ENCODE results near the gene MACROH2A2.
"Not testable (repeated sequence)": the region's sequence is repeated elsewhere in the genome, so short reads cannot be mapped to it uniquely, and the experiment has no call there.

MACROH2A2 gene

DNA sequence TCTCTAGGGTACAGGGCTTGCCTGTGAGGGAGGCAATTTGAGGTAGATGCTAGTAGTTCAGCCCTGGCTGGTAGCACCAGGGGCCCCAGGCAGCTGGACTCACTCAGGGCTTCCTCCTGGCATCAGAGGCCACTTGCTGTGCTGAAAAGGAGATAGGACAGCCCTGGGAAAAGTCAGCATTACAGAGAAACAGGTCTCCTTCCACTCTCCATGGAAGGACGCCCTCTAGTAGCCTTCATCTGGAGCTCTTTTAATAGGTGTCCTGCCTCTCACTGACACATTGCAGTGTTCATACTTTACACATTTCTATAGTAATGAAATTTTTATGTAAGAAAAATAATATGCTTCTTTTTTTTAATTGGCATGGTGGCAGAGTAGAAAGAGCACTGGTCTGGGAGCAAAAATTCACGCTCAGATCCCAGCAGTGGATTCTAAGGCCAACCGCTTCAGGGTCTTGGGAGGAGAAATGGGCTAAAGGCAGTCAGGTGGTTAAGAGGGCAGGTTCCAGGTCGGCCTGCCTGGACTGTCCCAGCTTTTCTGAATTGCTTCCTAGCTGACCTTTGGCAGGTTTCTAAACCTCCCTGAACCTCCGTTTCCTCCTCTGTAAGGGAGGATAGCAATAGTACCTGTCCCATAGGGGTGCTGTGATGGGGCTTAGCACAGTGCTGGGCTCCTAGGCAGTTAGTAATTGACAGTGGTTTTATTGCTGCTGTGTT is 44.2 kb downstream of the MACROH2A2 start:
- H3K36me3 ChIP-seq (ENCODE audit: control insufficient read depth in 2 of 2, insufficient read depth in 2 of 2, low read length in 2 of 2), result peaks cover 5 to 9% of the 10 kb centered on the region in 2 donors
- H3K9ac ChIP-seq (ENCODE audit: low read depth in 1 of 2, low read length in 2 of 2), result no peak overlapping the region
- H3K9me3 ChIP-seq (ENCODE audit: control insufficient read depth in 2 of 2, low read length in 2 of 2), result no peaks in the 10 kb centered on the region
- no peak overlapping the region for H3K4me3 ChIP-seq (ENCODE audit: low read length in 2 of 2)
- no peak overlapping the region for H3K27ac ChIP-seq (ENCODE audit: low read depth in 2 of 2, low read length in 2 of 2)
- no peaks in the 10 kb centered on the region for H3K27me3 ChIP-seq (ENCODE audit: control insufficient read depth in 2 of 2, insufficient read depth in 2 of 2, low read length in 2 of 2)
- no peaks in the 10 kb centered on the region for H3K4me1 ChIP-seq (ENCODE audit: control insufficient read depth in 2 of 2, insufficient read depth in 2 of 2, low read length in 2 of 2)

DNA sequence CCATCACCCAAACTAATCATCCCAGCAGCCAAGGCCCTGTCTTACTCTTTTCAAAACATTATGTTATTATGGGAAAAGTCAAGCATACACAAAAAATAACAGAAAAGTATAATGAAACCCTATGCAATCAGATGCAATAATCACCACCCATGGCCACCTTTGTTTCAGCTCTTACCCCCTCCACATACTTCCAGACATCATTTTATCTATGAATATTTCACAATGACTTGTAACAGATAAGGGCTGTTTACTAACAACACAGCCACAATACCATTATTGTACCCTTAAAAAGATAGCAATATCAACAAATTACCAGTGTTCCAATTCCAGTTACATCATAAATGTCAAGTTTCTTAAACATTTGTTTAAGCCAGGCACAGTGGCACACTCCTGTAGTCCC is 44.8 kb downstream of the MACROH2A2 start:
- H3K4me3 ChIP-seq (ENCODE audit: low read length in 2 of 2), result no peak overlapping the region
- H3K36me3 ChIP-seq (ENCODE audit: control insufficient read depth in 2 of 2, insufficient read depth in 2 of 2, low read length in 2 of 2), result peaks cover 5 to 9% of the 10 kb centered on the region in 2 donors
- no peak overlapping the region for H3K27ac ChIP-seq (ENCODE audit: low read depth in 2 of 2, low read length in 2 of 2)
- no peaks in the 10 kb centered on the region for H3K27me3 ChIP-seq (ENCODE audit: control insufficient read depth in 2 of 2, insufficient read depth in 2 of 2, low read length in 2 of 2)
- no peaks in the 10 kb centered on the region for H3K4me1 ChIP-seq (ENCODE audit: control insufficient read depth in 2 of 2, insufficient read depth in 2 of 2, low read length in 2 of 2)
- no peak overlapping the region for H3K9ac ChIP-seq (ENCODE audit: low read depth in 1 of 2, low read length in 2 of 2)
- H3K9me3 ChIP-seq (ENCODE audit: control insufficient read depth in 2 of 2, low read length in 2 of 2), result no peaks in the 10 kb centered on the region

DNA sequence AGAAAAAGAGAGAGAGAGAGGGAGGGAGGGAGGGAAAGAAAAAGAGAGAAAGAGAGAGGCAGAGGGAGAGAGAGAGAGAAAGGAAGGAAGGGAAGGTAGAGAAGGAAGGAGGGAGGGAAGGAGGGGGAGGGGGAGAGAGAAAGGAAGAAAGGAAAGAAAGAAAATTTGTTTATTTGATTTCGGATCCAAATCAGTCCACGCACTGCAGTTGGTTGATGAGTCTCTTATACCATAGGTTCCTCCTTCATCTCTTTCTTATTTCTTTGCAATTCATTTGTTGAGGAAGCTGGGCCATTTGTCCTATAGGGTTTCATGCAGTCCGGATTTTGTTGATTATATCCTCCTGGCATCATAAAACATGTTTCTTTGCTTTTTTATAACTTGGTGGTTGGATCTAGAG is 45.6 kb downstream of the MACROH2A2 start:
- H3K27me3 ChIP-seq (ENCODE audit: control insufficient read depth in 2 of 2, insufficient read depth in 2 of 2, low read length in 2 of 2), result no peaks in the 10 kb centered on the region
- H3K27ac ChIP-seq (ENCODE audit: low read depth in 2 of 2, low read length in 2 of 2), result no peak overlapping the region
- no peak overlapping the region for H3K4me3 ChIP-seq (ENCODE audit: low read length in 2 of 2)
- H3K9me3 ChIP-seq (ENCODE audit: control insufficient read depth in 2 of 2, low read length in 2 of 2), result no peaks in the 10 kb centered on the region
- H3K9ac ChIP-seq (ENCODE audit: low read depth in 1 of 2, low read length in 2 of 2), result no peak overlapping the region
- H3K4me1 ChIP-seq (ENCODE audit: control insufficient read depth in 2 of 2, insufficient read depth in 2 of 2, low read length in 2 of 2), result no peaks in the 10 kb centered on the region
- H3K36me3 ChIP-seq (ENCODE audit: control insufficient read depth in 2 of 2, insufficient read depth in 2 of 2, low read length in 2 of 2), result peaks cover 5 to 9% of the 10 kb centered on the region in 2 donors

DNA sequence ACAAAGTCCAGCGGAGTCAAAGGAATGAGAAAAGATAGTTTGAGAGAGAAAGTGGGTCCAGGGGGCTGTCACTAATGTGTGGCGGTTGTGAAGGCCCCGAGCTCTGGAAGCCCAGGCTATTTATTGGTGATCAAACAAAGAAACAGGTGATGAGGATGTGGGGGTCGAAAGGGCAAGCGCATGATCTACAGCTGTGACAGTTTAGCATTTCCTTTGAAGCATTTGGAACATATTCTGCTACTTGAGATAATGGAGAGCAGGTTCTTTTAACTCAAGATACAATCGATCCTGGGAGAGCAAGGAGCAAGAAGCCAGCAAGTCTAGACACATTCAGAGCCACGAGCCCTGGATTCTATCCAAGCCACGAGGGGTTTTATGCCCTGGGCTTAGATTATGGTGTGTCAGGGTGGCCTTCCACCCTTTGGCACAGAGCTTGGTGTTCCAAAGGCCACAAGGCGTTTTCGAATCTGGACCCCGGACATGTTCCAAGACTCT is 48.5 kb downstream of the MACROH2A2 start:
- not testable (repeated sequence) for H3K4me3 ChIP-seq (ENCODE audit: low read length in 2 of 2); H3K4me1 ChIP-seq (ENCODE audit: control insufficient read depth in 2 of 2, insufficient read depth in 2 of 2, low read length in 2 of 2); H3K27me3 ChIP-seq (ENCODE audit: control insufficient read depth in 2 of 2, insufficient read depth in 2 of 2, low read length in 2 of 2); H3K27ac ChIP-seq (ENCODE audit: low read depth in 2 of 2, low read length in 2 of 2); H3K9ac ChIP-seq (ENCODE audit: low read depth in 1 of 2, low read length in 2 of 2); H3K9me3 ChIP-seq (ENCODE audit: control insufficient read depth in 2 of 2, low read length in 2 of 2); H3K36me3 ChIP-seq (ENCODE audit: control insufficient read depth in 2 of 2, insufficient read depth in 2 of 2, low read length in 2 of 2)

DNA sequence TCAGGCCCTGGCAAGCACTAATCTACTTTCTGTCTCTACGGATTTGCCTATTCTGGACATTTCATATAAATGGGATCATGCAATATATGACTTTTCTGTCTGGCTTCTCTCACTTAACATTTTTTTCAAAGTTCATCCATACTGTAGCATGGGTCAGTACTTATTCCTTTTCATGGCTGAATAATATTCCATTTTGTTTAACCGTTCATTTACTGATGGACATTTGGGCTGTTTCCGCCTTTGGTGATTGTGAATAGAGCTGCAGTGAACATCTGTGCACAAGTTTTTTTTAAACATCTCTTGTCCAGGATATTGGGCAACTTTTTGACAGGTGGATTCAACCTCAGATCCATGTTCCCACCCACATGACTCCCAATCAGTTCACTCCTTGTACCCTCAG is 49.0 kb downstream of the MACROH2A2 start:
- Histone ChIP-seq H3K9ac (ENCODE audit: low read depth in 1 of 2, low read length in 2 of 2) (no peak overlapping the region), H3K27me3 (ENCODE audit: control insufficient read depth in 2 of 2, insufficient read depth in 2 of 2, low read length in 2 of 2) (no peaks in the 10 kb centered on the region), H3K4me1 (ENCODE audit: control insufficient read depth in 2 of 2, insufficient read depth in 2 of 2, low read length in 2 of 2) (no peaks in the 10 kb centered on the region), H3K9me3 (ENCODE audit: control insufficient read depth in 2 of 2, low read length in 2 of 2) (no peaks in the 10 kb centered on the region), H3K4me3 (ENCODE audit: low read length in 2 of 2) (no peak overlapping the region), H3K36me3 (ENCODE audit: control insufficient read depth in 2 of 2, insufficient read depth in 2 of 2, low read length in 2 of 2) (peaks cover 3 to 7% of the 10 kb centered on the region in 2 donors), H3K27ac (ENCODE audit: low read depth in 2 of 2, low read length in 2 of 2) (no peak overlapping the region)

DNA sequence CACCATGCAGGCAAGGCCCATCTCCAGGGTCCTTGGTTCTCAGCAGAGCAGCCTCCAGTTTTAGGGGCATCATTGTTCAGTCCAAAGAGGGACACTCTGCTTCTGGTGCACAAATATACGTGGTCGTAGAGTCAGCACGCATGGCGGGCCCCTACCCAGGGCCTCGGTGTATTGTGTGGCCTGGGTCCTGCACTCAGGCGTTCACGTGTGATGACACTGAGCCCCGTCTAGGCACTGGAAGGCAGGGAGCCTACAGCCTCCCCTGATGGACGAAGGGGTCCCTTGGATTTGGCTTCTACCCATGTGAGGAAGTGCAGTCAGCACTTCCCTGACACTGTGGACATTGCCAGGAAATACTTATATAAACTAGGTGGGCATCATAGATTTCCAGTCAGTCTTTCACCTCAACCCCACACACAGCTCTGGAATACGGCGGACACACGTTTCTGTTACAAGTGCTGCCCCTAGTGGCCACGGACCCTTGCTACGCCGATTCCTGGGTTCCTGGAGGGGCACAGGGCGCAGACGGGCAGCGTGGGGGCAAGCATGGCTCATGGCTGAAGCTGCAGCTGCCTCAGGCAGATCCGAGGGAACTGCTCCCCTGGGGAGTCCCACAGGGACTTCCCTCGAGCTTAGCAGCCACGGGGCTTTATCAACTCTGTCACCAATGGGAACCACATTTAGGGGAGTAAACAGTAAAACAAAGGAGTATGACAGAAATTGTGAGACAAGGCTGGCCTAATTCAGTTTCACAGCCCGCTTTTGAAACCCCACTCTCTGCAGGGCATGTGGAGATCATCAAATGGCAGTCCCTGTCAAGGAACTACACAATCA is 54.5 kb downstream of the MACROH2A2 start:
- Histone ChIP-seq H3K9ac (ENCODE audit: low read depth in 1 of 2, low read length in 2 of 2) (no peak overlapping the region), H3K27ac (ENCODE audit: low read depth in 2 of 2, low read length in 2 of 2) (no peak overlapping the region), H3K9me3 (ENCODE audit: control insufficient read depth in 2 of 2, low read length in 2 of 2) (no peaks in the 10 kb centered on the region), H3K4me3 (ENCODE audit: low read length in 2 of 2) (no peak overlapping the region), H3K27me3 (ENCODE audit: control insufficient read depth in 2 of 2, insufficient read depth in 2 of 2, low read length in 2 of 2) (no peaks in the 10 kb centered on the region), H3K36me3 (ENCODE audit: control insufficient read depth in 2 of 2, insufficient read depth in 2 of 2, low read length in 2 of 2) (peaks cover 10 to 14% of the 10 kb centered on the region in 2 donors), H3K4me1 (ENCODE audit: control insufficient read depth in 2 of 2, insufficient read depth in 2 of 2, low read length in 2 of 2) (no peaks in the 10 kb centered on the region)

DNA sequence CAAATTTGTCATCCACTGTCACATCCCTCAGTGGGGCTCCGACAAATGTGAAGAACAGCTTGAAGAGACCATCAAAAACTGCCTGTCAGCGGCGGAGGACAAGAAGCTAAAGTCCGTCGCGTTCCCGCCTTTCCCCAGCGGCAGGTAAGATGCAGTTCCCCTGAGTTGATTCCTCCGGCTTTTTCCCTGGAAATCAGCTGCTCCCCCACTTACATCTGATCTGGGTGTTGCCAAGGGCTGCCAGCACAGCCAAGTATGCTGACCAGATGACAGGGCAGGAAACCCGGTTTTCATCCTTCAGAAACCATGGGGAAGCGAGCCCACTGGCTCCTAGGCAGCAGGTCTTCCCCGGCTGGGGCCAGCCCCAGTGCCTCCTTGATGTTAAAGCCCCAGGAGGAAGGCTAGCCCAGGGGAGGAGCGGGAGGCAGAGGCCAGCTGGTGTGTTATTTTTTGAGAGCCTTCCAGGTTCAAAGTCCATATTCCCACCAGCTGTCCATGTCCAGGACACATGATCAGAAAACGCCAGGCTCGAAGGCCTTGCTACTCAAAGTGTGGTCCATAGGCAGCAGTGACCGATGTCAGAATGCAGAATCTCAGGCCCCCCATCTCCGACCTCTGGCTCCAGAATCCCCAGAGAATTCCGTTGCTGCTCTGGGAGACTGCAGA is 56.6 kb downstream of the MACROH2A2 start:
- Histone ChIP-seq H3K4me1 (ENCODE audit: control insufficient read depth in 2 of 2, insufficient read depth in 2 of 2, low read length in 2 of 2) (no peaks in the 10 kb centered on the region), H3K27me3 (ENCODE audit: control insufficient read depth in 2 of 2, insufficient read depth in 2 of 2, low read length in 2 of 2) (no peaks in the 10 kb centered on the region), H3K4me3 (ENCODE audit: low read length in 2 of 2) (no peak overlapping the region), H3K9me3 (ENCODE audit: control insufficient read depth in 2 of 2, low read length in 2 of 2) (no peaks in the 10 kb centered on the region), H3K9ac (ENCODE audit: low read depth in 1 of 2, low read length in 2 of 2) (no peak overlapping the region), H3K27ac (ENCODE audit: low read depth in 2 of 2, low read length in 2 of 2) (no peak overlapping the region), H3K36me3 (ENCODE audit: control insufficient read depth in 2 of 2, insufficient read depth in 2 of 2, low read length in 2 of 2) (peaks cover 21 to 29% of the 10 kb centered on the region in 2 donors)

DNA sequence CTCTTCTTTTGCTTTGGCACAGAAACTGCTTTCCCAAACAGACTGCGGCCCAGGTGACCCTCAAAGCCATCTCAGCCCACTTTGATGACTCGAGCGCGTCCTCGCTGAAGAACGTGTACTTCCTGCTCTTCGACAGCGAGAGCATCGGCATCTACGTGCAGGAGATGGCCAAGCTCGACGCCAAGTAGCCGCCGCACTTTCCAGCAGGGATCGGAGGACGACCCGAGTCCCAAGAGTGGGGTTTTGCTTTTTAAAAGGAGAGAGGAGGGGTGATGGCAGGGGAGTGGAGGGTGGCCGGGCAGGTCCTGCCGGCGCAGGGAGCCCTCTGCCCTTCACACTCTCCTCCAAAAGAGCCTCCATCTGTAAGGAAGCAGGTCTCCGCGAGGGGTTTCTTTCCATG is 58.9 kb downstream of the MACROH2A2 start:
- Histone ChIP-seq H3K9me3 (ENCODE audit: control insufficient read depth in 2 of 2, low read length in 2 of 2) (no peaks in the 10 kb centered on the region), H3K4me3 (ENCODE audit: low read length in 2 of 2) (no peak overlapping the region), H3K27me3 (ENCODE audit: control insufficient read depth in 2 of 2, insufficient read depth in 2 of 2, low read length in 2 of 2) (no peaks in the 10 kb centered on the region), H3K4me1 (ENCODE audit: control insufficient read depth in 2 of 2, insufficient read depth in 2 of 2, low read length in 2 of 2) (no peaks in the 10 kb centered on the region), H3K9ac (ENCODE audit: low read depth in 1 of 2, low read length in 2 of 2) (no peak overlapping the region), H3K27ac (ENCODE audit: low read depth in 2 of 2, low read length in 2 of 2) (no peak overlapping the region), H3K36me3 (ENCODE audit: control insufficient read depth in 2 of 2, insufficient read depth in 2 of 2, low read length in 2 of 2) (peaks cover 24 to 33% of the 10 kb centered on the region in 2 donors)

DNA sequence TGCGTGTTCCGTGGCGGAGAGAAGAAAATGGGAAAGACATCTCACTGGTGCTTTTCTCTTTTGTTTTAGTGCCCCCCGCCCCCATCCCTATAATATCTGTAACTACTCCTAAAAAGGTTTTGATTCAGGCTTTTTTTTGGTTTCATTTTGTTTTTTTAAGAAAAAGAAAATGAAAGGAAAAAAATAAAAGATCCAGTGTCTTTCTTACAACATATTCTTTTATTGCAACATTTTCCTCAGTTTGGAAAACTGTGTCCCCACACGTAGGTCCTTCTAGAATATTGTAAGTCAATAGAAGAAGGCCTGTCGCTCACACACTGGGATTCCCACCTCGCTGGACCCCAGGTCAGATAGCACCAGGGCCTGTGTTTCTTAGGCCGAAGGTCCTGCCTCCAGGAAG is 59.4 kb downstream of the MACROH2A2 start:
- Histone ChIP-seq H3K9ac (ENCODE audit: low read depth in 1 of 2, low read length in 2 of 2) (no peak overlapping the region), H3K4me3 (ENCODE audit: low read length in 2 of 2) (no peak overlapping the region), H3K9me3 (ENCODE audit: control insufficient read depth in 2 of 2, low read length in 2 of 2) (no peaks in the 10 kb centered on the region), H3K27ac (ENCODE audit: low read depth in 2 of 2, low read length in 2 of 2) (no peak overlapping the region), H3K36me3 (ENCODE audit: control insufficient read depth in 2 of 2, insufficient read depth in 2 of 2, low read length in 2 of 2) (peaks cover 24 to 33% of the 10 kb centered on the region in 2 donors), H3K4me1 (ENCODE audit: control insufficient read depth in 2 of 2, insufficient read depth in 2 of 2, low read length in 2 of 2) (no peaks in the 10 kb centered on the region), H3K27me3 (ENCODE audit: control insufficient read depth in 2 of 2, insufficient read depth in 2 of 2, low read length in 2 of 2) (no peaks in the 10 kb centered on the region)

DNA sequence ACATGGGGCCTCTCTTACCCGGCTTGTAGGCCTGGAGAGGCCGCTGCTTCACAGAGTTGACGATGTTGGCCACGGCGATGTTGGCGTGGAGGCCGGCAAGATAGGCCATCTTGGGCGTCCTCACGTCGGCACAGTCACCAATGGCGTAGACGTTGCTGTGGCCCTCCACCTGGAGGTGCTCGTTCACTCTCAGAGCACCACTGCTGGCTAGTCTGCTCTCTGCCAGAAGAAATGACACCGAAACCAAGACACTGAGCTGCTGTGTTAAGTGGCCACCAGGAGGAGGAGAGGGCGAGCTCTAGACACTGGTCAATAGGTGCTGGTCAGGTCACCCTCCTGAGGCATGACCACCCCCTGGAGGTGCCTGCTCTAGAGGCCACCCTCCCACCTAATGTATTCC is 62.3 kb downstream of the MACROH2A2 start:
- no peak overlapping the region for H3K27ac ChIP-seq (ENCODE audit: low read depth in 2 of 2, low read length in 2 of 2)
- H3K27me3 ChIP-seq (ENCODE audit: control insufficient read depth in 2 of 2, insufficient read depth in 2 of 2, low read length in 2 of 2), result no peaks in the 10 kb centered on the region
- no peaks in the 10 kb centered on the region for H3K9me3 ChIP-seq (ENCODE audit: control insufficient read depth in 2 of 2, low read length in 2 of 2)
- H3K4me3 ChIP-seq (ENCODE audit: low read length in 2 of 2), result no peak overlapping the region
- no peak overlapping the region for H3K9ac ChIP-seq (ENCODE audit: low read depth in 1 of 2, low read length in 2 of 2)
- H3K36me3 ChIP-seq (ENCODE audit: control insufficient read depth in 2 of 2, insufficient read depth in 2 of 2, low read length in 2 of 2), result peaks cover 33 to 42% of the 10 kb centered on the region in 2 donors
- no peaks in the 10 kb centered on the region for H3K4me1 ChIP-seq (ENCODE audit: control insufficient read depth in 2 of 2, insufficient read depth in 2 of 2, low read length in 2 of 2)
